ENCODE results near the gene RPS27.
"Not testable (repeated sequence)": the region's sequence is repeated elsewhere in the genome, so short reads cannot be mapped to it uniquely, and the experiment has no call there.

The RPS27 gene

GRCh38 chr1:153987621-153988020, 2.9 kb upstream of the RPS27 start:
- DNase-seq: no peak

GRCh38 chr1:153991151-153991630, 629 bp downstream of the RPS27 start:
- no peak for DNase-seq

- DNase-seq: no peak
These were observed 1.2 kb downstream of the RPS27 start for GRCh38 chr1:153991806-153992205.

GRCh38 chr1:153995202-153995601, 4.6 kb downstream of the RPS27 start:
- no peak for DNase-seq

- DNase-seq: no peak
These were observed 5.1 kb downstream of the RPS27 start for GRCh38 chr1:153995640-153996039.

GRCh38 chr1:153996882-153997281, 6.3 kb downstream of the RPS27 start:
- DNase-seq: not testable (repeated sequence)

GRCh38 chr1:154000420-154000819, 9.9 kb downstream of the RPS27 start:
- DNase-seq: no peak

- DNase-seq: no peak
These were observed 15.6 kb downstream of the RPS27 start for GRCh38 chr1:154006136-154006535.

- DNase-seq: no peak
These were observed 21.6 kb downstream of the RPS27 start for GRCh38 chr1:154012129-154012528.

- not testable (repeated sequence) for DNase-seq
These were observed 22.0 kb downstream of the RPS27 start for GRCh38 chr1:154012543-154012942.

- no peak for DNase-seq
These were observed 23.8 kb downstream of the RPS27 start for GRCh38 chr1:154014154-154014907.

GRCh38 chr1:154019269-154019668, 28.7 kb downstream of the RPS27 start:
- DNase-seq: no peak

- DNase-seq: no peak
These were observed 29.4 kb downstream of the RPS27 start for GRCh38 chr1:154019940-154020339.

- not testable (repeated sequence) for DNase-seq
These were observed 43.1 kb downstream of the RPS27 start for GRCh38 chr1:154033697-154034096.
